ENCODE data around the gene FAT4.

The FAT4 gene

GRCh38 chr4:125359363-125359762, 44.6 kb downstream of the FAT4 start:
- in situ Hi-C loops (cut with MboI; ENCODE audit: low pct_unique_long_range_greater_than_20kb, low sequenced_read_pairs, unreplicated experiment) = no loop called here
- DNase-seq (ENCODE audit: low spot score) = no peak
- TF ChIP-seq CTCF (IDR thresholded peaks at IDR 0.05; ENCODE audit: extremely low read depth, insufficient read depth, missing control alignments) = no peak

GRCh38 chr4:125359960-125360634, 45.3 kb downstream of the FAT4 start:
- in situ Hi-C loops (cut with MboI; ENCODE audit: low pct_unique_long_range_greater_than_20kb, low sequenced_read_pairs, unreplicated experiment) = no loop called here
- no peak for TF ChIP-seq CTCF (IDR thresholded peaks at IDR 0.05; ENCODE audit: extremely low read depth, insufficient read depth, missing control alignments)
- DNase-seq (ENCODE audit: low spot score) = no peak

GRCh38 chr4:125360727-125361126, 46.0 kb downstream of the FAT4 start:
- TF ChIP-seq CTCF (IDR thresholded peaks at IDR 0.05; ENCODE audit: extremely low read depth, insufficient read depth, missing control alignments) = no peak
- in situ Hi-C loops (cut with MboI; ENCODE audit: low pct_unique_long_range_greater_than_20kb, low sequenced_read_pairs, unreplicated experiment) = no loop called here
- DNase-seq (ENCODE audit: low spot score) = no peak
